ENCODE results near the gene CMTM4.

DNA sequence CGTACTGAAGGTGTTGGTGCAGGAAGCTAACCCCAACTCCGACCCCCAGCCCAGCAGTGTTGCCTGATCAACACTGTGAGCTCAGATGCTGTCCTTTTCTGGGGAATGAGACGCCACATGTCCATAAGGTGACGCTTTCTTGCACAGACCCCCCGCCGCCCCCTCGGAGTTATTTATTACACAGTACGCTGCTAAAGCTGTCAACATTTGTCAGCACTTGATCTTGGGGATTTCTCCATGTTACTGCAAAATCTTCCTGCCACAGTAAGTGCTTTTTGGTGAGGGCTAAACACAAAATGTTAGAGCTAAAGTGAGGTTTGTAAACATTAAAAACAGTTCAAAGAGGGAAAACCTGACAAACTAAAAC lies 76.1 kb downstream of the CMTM4 start:
- no peak for TF ChIP-seq ZFX (IDR thresholded peaks at IDR 0.05)
- TF ChIP-seq, protein P1, sequence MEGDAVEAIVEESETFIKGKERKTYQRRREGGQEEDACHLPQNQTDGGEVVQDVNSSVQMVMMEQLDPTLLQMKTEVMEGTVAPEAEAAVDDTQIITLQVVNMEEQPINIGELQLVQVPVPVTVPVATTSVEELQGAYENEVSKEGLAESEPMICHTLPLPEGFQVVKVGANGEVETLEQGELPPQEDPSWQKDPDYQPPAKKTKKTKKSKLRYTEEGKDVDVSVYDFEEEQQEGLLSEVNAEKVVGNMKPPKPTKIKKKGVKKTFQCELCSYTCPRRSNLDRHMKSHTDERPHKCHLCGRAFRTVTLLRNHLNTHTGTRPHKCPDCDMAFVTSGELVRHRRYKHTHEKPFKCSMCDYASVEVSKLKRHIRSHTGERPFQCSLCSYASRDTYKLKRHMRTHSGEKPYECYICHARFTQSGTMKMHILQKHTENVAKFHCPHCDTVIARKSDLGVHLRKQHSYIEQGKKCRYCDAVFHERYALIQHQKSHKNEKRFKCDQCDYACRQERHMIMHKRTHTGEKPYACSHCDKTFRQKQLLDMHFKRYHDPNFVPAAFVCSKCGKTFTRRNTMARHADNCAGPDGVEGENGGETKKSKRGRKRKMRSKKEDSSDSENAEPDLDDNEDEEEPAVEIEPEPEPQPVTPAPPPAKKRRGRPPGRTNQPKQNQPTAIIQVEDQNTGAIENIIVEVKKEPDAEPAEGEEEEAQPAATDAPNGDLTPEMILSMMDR (conservative IDR thresholded peaks at IDR 0.05) = no peak
